SK-N-SH treated with all-trans-retinoic acid at 6 μM for 48 hours (cell line): ENCODE measurements around the gene TNS3.

ENCODE experiments used
- ATAC-seq: fragments of 200-7000 bp; cut with Tn5 transposase; 3 replicates; pipeline ENCODE4 v1.9.1; 2020; ENCODE audit warnings: mild to moderate bottlenecking, moderate library complexity
- ARNTL ChIP-seq: fragments of 450-650 bp; formaldehyde crosslinking; IDR thresholded peaks from 2 replicates; pipeline ENCODE4 v1.5.0; 2020; ENCODE audit warnings: low read depth, mild to moderate bottlenecking, moderate library complexity, borderline replicate concordance
- BACH2 ChIP-seq: fragments of 250-450 bp; sonication (Bioruptor Pico); IDR thresholded peaks from 2 replicates; pipeline ENCODE4 v1.9.0; 2021; ENCODE audit warnings: mild to moderate bottlenecking, borderline replicate concordance
- CSDC2 ChIP-seq: fragments of 250-450 bp; sonication (Bioruptor Pico); IDR thresholded peaks from 2 replicates; pipeline ENCODE4 v1.5.0; 2020; ENCODE audit warnings: mild to moderate bottlenecking, moderate library complexity
- CSRNP3 ChIP-seq: fragments of 250-450 bp; sonication (Bioruptor Pico); IDR thresholded peaks from 2 replicates; pipeline ENCODE4 v1.5.1; 2021; ENCODE audit warnings: mild to moderate bottlenecking, moderate library complexity
- ESRRG ChIP-seq: fragments of 250-450 bp; sonication (Bioruptor Pico); IDR thresholded peaks from 2 replicates; pipeline ENCODE4 v1.6.1; 2021; ENCODE audit warnings: mild to moderate bottlenecking
- GLIS3 ChIP-seq: fragments of 250-450 bp; sonication (Bioruptor Pico); IDR thresholded peaks from 2 replicates; pipeline ENCODE4 v1.5.0; 2020; ENCODE audit warnings: mild to moderate bottlenecking, moderate library complexity
- ISL1 ChIP-seq: fragments of 250-450 bp; sonication (Bioruptor Pico); IDR thresholded peaks from 2 replicates; pipeline ENCODE4 v2.1.2; 2022; ENCODE audit warnings: mild to moderate bottlenecking, moderate library complexity
- OSR1 ChIP-seq: fragments of 250-450 bp; sonication (Bioruptor Pico); IDR thresholded peaks from 2 replicates; pipeline ENCODE4 v1.8.0; 2022; ENCODE audit warnings: moderate library complexity, mild to moderate bottlenecking, inconsistent platforms
- PATZ1 ChIP-seq: fragments of 250-450 bp; sonication (Bioruptor Pico); IDR thresholded peaks from 2 replicates; pipeline ENCODE4 v1.8.0; 2020; ENCODE audit warnings: mild to moderate bottlenecking, moderate library complexity, borderline replicate concordance
- POU6F1 ChIP-seq: fragments of 250-450 bp; sonication (Bioruptor Pico); IDR thresholded peaks from 2 replicates; pipeline ENCODE4 v1.8.0; 2021; ENCODE audit warnings: low read depth, mild to moderate bottlenecking, moderate library complexity, borderline replicate concordance
- RARB ChIP-seq: fragments of 250-450 bp; sonication (Bioruptor Pico); IDR thresholded peaks from 2 replicates; pipeline ENCODE4 v1.8.0; 2021; ENCODE audit warnings: mild to moderate bottlenecking, moderate library complexity
- SNAI2 ChIP-seq: fragments of 250-450 bp; sonication (Bioruptor Pico); IDR thresholded peaks from 2 replicates; pipeline ENCODE4 v1.5.0; 2020; ENCODE audit warnings: mild to moderate bottlenecking, moderate library complexity
- TCF4 ChIP-seq: fragments of 250-450 bp; sonication (Bioruptor Pico); IDR thresholded peaks from 2 replicates; pipeline ENCODE4 v1.8.0; 2021; ENCODE audit warnings: mild to moderate bottlenecking, moderate library complexity, borderline replicate concordance
- TSHZ2 ChIP-seq: fragments of 250-450 bp; sonication (Bioruptor Pico); IDR thresholded peaks from 2 replicates; pipeline ENCODE4 v1.5.0; 2020; ENCODE audit warnings: mild to moderate bottlenecking, moderate library complexity
- ZC3H10 ChIP-seq: fragments of 250-450 bp; sonication (Bioruptor Pico); IDR thresholded peaks from 2 replicates; pipeline ENCODE4 v1.5.1; 2021; ENCODE audit warnings: mild to moderate bottlenecking, moderate library complexity
- ZFP3 ChIP-seq: fragments of 250-450 bp; sonication (Bioruptor Pico); IDR thresholded peaks from 2 replicates; pipeline ENCODE4 v1.5.0; 2020; ENCODE audit warnings: mild to moderate bottlenecking, moderate library complexity
- ZFP30 ChIP-seq: fragments of 450-650 bp; formaldehyde crosslinking; IDR thresholded peaks from 2 replicates; pipeline ENCODE4 v1.5.0; 2022; ENCODE audit warnings: mild to moderate bottlenecking, moderate library complexity
- ZNF565 ChIP-seq: fragments of 450-650 bp; formaldehyde crosslinking; conservative IDR thresholded peaks from 2 replicates; pipeline ENCODE4 v1.5.0; 2020; ENCODE audit warnings: low read depth, mild to moderate bottlenecking, moderate library complexity
- ZNF70 ChIP-seq: fragments of 450-650 bp; formaldehyde crosslinking; IDR thresholded peaks from 2 replicates; pipeline ENCODE4 v1.5.0; 2020; ENCODE audit warnings: mild to moderate bottlenecking, moderate library complexity
- ZNF8 ChIP-seq: fragments of 450-650 bp; formaldehyde crosslinking; IDR thresholded peaks from 2 replicates; pipeline ENCODE4 v1.5.0; 2020; ENCODE audit warnings: mild to moderate bottlenecking, moderate library complexity

TNS3 gene

GRCh38 chr7:47362984-47363383, 218.9 kb downstream of the TNS3 start:
- TF ChIP-seq GLIS3 (CRISPR knock-in tag), result no peak
- TF ChIP-seq RARB, result no peak
- TF ChIP-seq ZNF565 (CRISPR knock-in tag), result no peak
- no peak for TF ChIP-seq ZFP3 (CRISPR knock-in tag)
- TF ChIP-seq TCF4 (CRISPR knock-in tag), result no peak
- no peak for TF ChIP-seq SNAI2 (CRISPR knock-in tag)
- ATAC-seq, result no peak

- TF ChIP-seq ISL1 (CRISPR knock-in tag) (peak; percentile 62), OSR1 (CRISPR knock-in tag) (no peak)
- peak; percentile 73 for ATAC-seq
Measured at GRCh38 chr7:47361746-47362215, 220.1 kb downstream of the TNS3 start.

GRCh38 chr7:47361236-47361635, 220.7 kb downstream of the TNS3 start:
- TF ChIP-seq CSDC2 (CRISPR knock-in tag) (no peak), ZNF8 (CRISPR knock-in tag) (no peak), ZC3H10 (no peak), ZFP30 (CRISPR knock-in tag) (no peak), CSRNP3 (no peak), POU6F1 (CRISPR knock-in tag) (no peak), BACH2 (CRISPR knock-in tag) (no peak), GLIS3 (CRISPR knock-in tag) (no peak), SNAI2 (CRISPR knock-in tag) (no peak)
- ATAC-seq, result peak; percentile 7; the same call in 2 of the 3 replicates

- ATAC-seq, result no peak
Measured at GRCh38 chr7:47360301-47360900, 221.5 kb downstream of the TNS3 start.

GRCh38 chr7:47358944-47359588, 222.8 kb downstream of the TNS3 start:
- ATAC-seq, result no peak
- no peak for TF ChIP-seq ARNTL (CRISPR knock-in tag)
- no peak for TF ChIP-seq TSHZ2 (CRISPR knock-in tag)
- TF ChIP-seq ESRRG, result no peak
- TF ChIP-seq PATZ1 (CRISPR knock-in tag), result no peak
- TF ChIP-seq ZNF70, result no peak

More at GRCh38 chr7:47360301-47360900, 221.5 kb downstream of the TNS3 start:
- no peak for TF ChIP-seq GLIS3 (CRISPR knock-in tag)
